Peyer's patch (tissue), 4 donors: ENCODE measurements around the gene RRM1.

Experiments used
- POLR2A ChIP-seq, 2 donors: fragments of 450-650 bp; IDR thresholded peaks; one replicate each; pipeline ENCODE4 v1.5.1; 2017; ENCODE audit warnings: antibody characterized with exemption in 2 of 2, mild to moderate bottlenecking in 2 of 2, moderate library complexity in 2 of 2
- TF ChIP-seq, protein P1 (sequence below), 6 experiments: fragments of 450-650 bp in 4 of 6; fragments of 200-600 bp in 2 of 6; sonication (generic) in 1 of 6; IDR thresholded peaks; one replicate each; pipeline ENCODE4 v1.5.1; 2017 to 2019; ENCODE audit warnings: antibody characterized with exemption in 6 of 6, mild to moderate bottlenecking in 3 of 6, moderate library complexity in 1 of 6

GRCh38 chr11:4105916-4106315 is 11.3 kb downstream of the RRM1 start:
- TF ChIP-seq, protein P1, sequence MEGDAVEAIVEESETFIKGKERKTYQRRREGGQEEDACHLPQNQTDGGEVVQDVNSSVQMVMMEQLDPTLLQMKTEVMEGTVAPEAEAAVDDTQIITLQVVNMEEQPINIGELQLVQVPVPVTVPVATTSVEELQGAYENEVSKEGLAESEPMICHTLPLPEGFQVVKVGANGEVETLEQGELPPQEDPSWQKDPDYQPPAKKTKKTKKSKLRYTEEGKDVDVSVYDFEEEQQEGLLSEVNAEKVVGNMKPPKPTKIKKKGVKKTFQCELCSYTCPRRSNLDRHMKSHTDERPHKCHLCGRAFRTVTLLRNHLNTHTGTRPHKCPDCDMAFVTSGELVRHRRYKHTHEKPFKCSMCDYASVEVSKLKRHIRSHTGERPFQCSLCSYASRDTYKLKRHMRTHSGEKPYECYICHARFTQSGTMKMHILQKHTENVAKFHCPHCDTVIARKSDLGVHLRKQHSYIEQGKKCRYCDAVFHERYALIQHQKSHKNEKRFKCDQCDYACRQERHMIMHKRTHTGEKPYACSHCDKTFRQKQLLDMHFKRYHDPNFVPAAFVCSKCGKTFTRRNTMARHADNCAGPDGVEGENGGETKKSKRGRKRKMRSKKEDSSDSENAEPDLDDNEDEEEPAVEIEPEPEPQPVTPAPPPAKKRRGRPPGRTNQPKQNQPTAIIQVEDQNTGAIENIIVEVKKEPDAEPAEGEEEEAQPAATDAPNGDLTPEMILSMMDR (IDR thresholded peaks at IDR 0.05): no peak
- TF ChIP-seq POLR2A (IDR thresholded peaks at IDR 0.05): no peak
